Nucleus accumbens (tissue), 56 donors: Measurements from ENCODE around the gene MCRIP2.
"Not testable (repeated sequence)": the region's sequence is repeated elsewhere in the genome, so short reads cannot be mapped to it uniquely, and the experiment has no call there.

Experiments used
- DNase-seq, 56 donors: peaks; one replicate each; lab custom pipeline; 2025; lab: John Stamatoyannopoulos, UW

The MCRIP2 gene

GRCh38 chr16:678209-678857, 36.7 kb downstream of the MCRIP2 start:
- DNase-seq = no peak

- peak in 43 of 56 donors; percentile 32 to 79 (median 64) for DNase-seq
Measured at GRCh38 chr16:678858-679813, 37.5 kb downstream of the MCRIP2 start.

- peak; percentile 50 to 97 (median 90) for DNase-seq
Measured at GRCh38 chr16:679814-680624, 38.4 kb downstream of the MCRIP2 start, which contains the start of gene STUB1. TSS of gene STUB1 (plus strand) at chr16:680410. CDS start at chr16:680526, 116 bp downstream.

- DNase-seq = no peak
Measured at GRCh38 chr16:680625-680945, 39.0 kb downstream of the MCRIP2 start.

GRCh38 chr16:680967-681745, 39.5 kb downstream of the MCRIP2 start:
- DNase-seq = peak in 3 of 56 donors; percentile 15 to 27 (median 16)

GRCh38 chr16:681746-682427, 40.3 kb downstream of the MCRIP2 start:
- no peak for DNase-seq

- DNase-seq = no peak
Measured at GRCh38 chr16:682493-683395, 41.1 kb downstream of the MCRIP2 start.

- no peak for DNase-seq
Measured at GRCh38 chr16:683396-684070, 41.9 kb downstream of the MCRIP2 start.

- peak; percentile 72 to 97 (median 92) for DNase-seq
Measured at GRCh38 chr16:684071-684794, 42.6 kb downstream of the MCRIP2 start, which contains the start of gene JMJD8. TSS of gene JMJD8 (minus strand) at chr16:684334. CDS start at chr16:684319, 15 bp downstream.

GRCh38 chr16:684961-685696, 43.5 kb downstream of the MCRIP2 start:
- DNase-seq = peak in 1 of 56 donors; percentile 31

- DNase-seq = peak in 1 of 56 donors; percentile 20
Measured at GRCh38 chr16:685967-686366, 44.3 kb downstream of the MCRIP2 start.

- DNase-seq = no peak
Measured at GRCh38 chr16:686459-687260, 45.0 kb downstream of the MCRIP2 start.

GRCh38 chr16:687499-687898, 45.9 kb downstream of the MCRIP2 start:
- DNase-seq = no peak

GRCh38 chr16:689175-689897, 47.7 kb downstream of the MCRIP2 start:
- no peak for DNase-seq

- DNase-seq = not testable (repeated sequence)
Measured at GRCh38 chr16:691242-691641, 49.6 kb downstream of the MCRIP2 start.
